Midbrain (tissue), 1 donor: ENCODE measurements around the gene RASD2.

Experiments used
- DNase-seq: peaks from one replicate; lab custom pipeline; 2025; lab: John Stamatoyannopoulos, UW

Gene RASD2

DNA sequence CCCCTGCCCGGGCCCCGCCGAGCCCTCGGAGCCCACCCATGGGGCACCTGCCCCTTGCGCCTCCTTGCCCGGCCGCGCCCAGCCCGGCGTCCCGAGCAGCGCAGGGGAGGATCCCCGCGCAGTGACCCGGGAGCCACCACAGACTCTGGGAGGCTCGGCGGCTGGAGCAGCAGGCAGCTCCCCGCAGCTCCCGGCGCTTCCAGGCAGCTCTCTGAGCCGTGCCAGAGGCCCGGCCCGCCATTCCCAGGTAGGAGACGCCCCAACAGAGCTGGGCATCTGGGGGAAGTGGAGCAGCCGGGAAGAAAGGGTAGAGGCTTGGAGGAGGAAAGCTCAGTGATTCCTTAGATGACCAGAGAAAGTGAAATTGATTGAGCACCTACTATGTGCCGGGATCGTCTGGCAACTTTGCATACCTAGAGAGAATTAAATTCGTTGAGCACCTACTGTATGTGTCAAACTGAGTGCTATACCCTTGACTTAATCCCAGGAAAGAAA, 670 bp downstream of the RASD2 start:
- DNase-seq = no peak

DNA sequence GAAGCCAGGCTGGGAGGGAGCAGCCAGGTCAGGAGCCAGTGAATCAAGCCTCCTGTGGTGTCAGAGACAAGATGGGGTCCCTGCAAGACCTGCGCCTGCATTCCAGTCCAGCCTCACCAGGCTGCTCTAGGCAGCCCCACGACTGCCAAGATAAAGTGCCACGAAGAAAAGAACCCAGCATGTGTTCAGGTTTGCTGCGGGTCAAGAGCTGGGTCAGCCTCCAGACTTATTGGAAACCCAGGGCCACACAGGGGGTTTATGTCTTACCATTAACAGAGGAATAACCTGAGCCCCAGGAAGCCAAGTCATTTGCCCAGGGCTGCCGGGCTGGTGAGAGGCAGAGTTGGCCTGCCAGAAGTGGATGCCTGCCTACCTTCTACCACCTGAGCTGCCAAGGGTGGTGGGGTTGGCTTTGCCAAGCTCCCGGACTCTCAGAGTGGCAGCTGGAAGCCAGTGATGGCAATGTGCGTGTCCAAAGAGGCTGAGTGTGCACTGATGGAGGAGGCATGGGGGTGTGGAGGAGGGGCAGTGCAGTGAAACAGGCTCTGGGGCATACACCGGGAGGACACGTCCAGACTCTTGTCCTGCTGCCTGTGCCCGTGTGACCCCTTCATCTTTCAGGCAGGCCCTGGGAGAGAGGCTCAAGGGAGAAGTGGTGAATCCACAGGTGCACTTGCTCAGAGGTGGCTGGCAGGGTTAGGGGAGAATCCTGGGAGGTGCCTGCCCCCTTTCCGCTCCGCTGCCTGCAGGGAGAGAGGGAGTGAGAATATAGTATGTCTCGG, 1.7 kb downstream of the RASD2 start:
- no peak for DNase-seq

DNA sequence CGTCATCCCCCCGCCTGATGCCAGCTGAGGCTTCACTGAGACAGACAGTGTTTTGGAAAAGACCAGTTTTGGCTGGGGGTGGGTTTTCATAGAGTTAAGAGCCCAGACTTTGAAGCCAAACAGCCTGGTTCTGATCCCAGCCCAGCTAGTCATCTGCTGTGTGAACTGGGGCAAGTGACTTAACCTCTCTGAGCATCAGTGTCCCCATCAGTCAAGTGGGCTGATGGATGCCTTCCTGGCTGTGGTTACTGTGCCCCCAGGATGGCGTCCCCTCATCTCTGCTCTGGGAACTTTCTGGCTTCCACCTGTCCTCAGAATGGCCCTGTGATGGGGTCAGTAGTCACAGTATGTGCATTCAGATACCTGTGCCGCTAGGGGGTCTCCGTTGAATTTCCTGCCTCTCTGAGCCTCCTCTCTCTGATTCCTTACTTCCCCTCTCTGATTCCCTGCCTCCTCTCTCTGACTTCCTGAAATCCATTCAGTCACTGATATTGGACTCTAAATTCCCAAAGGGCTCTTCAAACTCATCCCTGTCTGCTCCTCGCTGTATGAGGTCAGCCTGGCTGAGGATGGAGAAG, 2.4 kb downstream of the RASD2 start:
- DNase-seq = no peak

DNA sequence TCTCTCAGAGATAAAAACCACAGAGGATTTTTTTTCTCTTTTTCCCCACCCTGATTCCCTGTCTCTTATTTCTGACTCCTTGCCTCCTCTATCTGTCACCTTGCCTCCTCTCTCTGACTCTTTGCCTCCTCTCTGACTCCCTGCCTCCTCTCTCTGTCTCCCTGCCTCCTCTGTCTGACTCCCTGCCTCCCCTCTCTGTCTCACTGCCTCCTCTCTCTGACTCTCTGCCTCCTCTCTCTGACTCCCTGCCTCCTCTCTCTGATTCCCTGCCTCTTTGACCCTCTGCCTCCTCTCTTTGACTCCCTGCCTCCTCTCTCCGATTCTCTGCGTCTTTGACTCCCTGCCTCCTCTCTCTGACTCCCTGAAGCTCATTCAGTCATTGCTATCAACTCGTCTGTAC, 3.1 kb downstream of the RASD2 start:
- DNase-seq = no peak

DNA sequence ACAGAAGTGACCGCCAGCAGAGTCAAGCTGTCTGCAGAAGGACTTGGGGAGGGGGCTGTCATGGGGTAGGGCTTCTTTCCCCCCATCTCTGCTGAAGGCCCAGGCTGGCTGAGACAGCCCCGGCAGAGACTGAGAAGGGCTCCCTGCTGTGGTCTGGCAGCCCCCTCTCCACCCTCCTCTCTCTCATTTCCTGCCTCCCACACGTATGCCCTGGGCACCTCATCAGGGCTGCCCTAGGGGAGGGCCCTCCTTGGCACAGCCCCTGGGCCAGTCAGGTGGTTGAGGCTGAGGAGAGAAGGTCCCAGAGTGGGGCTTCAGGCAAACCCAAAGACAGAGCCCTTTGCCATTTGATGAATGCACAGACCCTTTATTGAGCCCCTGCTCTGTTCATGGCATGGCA, 3.6 kb downstream of the RASD2 start:
- DNase-seq = no peak

DNA sequence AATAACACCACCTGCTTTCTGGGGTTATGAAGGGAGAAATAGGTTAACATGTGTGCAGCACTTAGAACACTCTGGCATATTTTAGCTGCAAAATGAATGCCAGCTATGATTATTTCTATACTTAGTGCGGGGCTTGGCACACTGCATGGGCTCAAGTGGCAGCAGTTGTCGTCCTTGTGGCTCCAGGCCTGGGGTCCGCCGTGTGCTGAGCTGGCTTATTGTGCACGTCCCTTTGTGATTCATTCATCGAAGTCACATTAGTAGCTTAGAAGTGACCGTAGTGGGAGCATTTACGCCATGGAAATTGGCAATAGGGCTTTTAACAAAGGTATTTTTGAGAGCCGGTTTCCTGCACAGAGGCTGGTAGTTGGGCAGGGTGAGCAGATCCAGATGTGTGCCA, 4.2 kb downstream of the RASD2 start:
- no peak for DNase-seq

DNA sequence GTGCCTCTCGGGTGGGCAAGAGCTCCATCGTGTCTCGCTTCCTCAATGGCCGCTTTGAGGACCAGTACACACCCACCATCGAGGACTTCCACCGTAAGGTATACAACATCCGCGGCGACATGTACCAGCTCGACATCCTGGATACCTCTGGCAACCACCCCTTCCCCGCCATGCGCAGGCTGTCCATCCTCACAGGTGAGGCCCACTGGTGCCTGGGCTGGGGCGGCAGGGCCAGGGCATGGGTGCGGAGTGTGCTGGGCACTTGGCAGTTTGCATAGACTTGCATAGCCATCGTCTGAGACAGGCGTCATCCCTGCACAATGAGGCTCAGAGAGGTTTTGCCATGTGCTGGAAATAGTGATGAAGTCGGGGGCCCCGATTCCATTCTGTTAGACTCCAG, 6.3 kb downstream of the RASD2 start:
- no peak for DNase-seq

DNA sequence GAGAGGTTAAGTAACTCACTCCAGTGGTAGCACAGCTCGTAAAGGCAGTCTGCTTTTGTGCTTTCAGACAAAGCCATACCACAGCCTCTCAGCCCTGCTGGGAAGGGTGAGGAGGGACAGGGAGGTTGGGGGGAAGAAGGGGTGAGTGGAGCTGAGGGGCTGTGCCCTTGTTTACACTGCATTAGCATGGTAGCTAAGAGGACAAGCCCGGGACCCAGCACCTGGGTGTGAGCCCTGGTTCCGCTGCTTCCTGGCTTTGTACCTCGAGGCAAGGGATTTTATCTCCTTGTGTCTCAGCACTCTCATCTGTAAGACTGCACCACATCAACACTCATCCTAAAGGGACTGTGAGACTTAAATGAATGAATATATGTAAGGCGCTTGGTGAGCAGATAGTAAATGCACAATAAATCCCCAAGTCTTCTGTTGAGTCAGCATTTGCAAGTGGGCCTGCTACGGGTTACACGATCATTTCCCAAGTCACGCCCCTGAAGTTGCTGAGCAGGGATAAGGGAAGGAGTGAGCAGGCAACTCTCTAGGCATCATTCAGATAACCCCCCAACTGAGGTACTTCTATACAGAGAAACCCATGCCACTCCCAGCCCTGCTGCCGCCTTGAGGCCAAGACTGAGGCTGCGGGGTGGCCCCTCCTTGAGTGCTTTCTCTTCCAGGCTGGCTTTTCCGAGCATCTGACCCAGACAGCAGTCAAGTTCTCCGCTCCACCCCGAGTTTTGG, 7.5 kb downstream of the RASD2 start:
- no peak for DNase-seq

DNA sequence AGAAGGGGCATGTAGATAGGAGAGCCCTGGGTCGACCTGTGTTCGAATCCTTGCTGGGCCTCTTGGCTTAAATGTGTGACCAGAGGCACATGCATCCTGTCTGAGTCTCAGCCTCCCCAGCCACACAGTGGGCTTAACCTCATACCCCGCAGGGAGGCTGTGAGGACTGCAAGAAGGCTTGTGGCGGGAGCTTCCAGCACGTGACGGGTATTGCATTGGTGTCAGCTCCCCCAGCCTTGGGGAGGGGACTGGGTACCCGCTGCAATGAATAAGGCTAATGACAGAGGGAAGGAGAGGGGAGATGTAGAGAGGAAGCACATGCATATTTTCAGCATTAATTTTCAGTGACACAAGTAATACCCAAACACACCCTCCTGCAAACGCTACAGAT, 8.1 kb downstream of the RASD2 start:
- DNase-seq = no peak

DNA sequence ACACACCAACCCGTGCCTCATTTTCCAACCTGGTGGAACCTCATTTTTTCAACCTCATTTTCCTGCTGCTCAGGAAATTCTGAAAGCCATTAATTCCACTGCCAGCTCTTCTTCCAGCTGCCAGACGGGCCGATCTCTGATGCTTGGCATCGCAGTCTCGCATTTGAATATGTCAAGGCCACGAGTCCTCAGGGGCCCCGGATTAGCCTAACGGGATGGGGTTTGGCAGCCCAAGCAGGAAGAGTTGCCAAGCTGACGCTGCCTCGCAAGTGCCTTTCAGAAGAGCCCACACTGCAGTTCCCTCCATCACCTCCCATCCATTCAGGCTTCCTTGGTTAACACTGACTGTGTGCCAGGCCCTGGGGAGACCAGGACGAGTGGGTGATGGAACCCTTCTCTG, 8.7 kb downstream of the RASD2 start:
- peak; percentile 26 for DNase-seq

DNA sequence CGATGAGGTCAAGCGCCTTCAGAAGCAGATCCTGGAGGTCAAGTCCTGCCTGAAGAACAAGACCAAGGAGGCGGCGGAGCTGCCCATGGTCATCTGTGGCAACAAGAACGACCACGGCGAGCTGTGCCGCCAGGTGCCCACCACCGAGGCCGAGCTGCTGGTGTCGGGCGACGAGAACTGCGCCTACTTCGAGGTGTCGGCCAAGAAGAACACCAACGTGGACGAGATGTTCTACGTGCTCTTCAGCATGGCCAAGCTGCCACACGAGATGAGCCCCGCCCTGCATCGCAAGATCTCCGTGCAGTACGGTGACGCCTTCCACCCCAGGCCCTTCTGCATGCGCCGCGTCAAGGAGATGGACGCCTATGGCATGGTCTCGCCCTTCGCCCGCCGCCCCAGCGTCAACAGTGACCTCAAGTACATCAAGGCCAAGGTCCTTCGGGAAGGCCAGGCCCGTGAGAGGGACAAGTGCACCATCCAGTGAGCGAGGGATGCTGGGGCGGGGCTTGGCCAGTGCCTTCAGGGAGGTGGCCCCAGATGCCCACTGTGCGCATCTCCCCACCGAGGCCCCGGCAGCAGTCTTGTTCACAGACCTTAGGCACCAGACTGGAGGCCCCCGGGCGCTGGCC, 11.0 kb downstream of the RASD2 start:
- no peak for DNase-seq

DNA sequence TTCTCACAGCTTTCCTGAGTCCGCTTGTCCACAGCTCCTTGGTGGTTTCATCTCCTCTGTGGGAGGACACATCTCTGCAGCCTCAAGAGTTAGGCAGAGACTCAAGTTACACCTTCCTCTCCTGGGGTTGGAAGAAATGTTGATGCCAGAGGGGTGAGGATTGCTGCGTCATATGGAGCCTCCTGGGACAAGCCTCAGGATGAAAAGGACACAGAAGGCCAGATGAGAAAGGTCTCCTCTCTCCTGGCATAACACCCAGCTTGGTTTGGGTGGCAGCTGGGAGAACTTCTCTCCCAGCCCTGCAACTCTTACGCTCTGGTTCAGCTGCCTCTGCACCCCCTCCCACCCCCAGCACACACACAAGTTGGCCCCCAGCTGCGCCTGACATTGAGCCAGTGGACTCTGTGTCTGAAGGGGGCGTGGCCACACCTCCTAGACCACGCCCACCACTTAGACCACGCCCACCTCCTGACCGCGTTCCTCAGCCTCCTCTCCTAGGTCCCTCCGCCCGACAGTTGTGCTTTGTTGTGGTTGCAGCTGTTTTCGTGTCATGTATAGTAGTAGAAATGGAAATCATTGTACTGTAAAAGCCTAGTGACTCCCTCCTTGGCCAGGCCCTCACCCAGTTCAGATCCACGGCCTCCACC, 11.7 kb downstream of the RASD2 start:
- no peak for DNase-seq

DNA sequence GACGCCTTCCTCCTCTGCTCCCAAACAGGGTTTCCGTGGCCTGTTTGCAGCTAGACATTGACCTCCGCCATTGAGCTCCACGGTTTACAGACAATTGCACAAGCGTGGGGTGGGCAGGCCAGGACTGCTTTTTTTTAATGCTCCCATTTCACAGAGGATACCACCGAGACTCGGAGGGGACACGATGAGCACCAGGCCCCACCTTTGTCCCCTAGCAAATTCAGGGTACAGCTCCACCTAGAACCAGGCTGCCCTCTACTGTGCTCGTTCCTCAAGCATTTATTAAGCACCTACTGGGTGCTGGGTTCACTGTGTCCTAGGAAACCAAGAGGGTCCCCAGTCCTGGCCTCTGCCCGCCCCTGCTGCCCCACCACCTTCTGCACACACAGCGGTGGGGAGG, 12.2 kb downstream of the RASD2 start:
- DNase-seq = no peak

DNA sequence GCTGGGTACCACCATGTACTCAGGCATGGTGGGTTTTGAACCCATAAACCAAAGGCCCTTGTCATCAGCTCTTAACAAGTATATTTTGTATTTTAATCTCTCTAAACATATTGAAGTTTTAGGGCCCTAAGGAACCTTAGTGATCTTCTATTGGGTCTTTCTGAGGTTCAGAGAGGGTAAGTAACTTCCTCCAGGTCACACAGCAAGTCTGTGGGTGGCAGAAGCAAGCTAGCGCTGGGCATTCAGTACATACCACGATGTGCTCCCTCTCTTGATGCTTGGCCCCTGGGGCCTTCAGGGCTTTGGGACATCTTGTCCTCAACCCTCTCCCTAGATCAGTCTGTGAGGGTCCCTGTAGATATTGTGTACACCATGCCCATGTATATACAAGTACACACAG, 12.7 kb downstream of the RASD2 start:
- DNase-seq = no peak

DNA sequence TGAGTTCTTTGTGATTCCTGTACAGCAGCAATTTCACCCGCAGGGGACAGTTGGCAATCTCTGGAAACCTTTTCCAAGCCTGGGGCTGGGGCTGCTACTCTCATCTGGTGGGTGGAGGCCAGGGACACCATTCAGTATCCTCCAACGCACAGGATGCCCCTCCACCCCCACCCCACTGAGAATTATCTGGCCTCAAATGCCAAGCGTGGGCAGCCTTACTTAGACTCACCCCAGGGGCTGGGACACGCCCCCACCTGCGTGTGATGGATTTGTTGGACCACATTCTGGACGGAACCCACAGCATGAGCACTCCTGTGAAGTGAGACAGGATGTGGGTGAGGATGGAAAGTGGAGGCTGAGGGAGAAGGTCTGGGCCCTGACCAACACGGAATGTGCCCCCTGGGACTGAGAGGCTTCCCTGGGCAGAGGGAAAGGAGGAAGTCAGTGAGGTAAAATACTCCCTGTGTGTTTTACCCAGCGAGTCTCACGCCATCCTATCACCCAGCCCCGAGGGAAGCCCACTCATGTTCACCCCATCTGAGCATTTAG, 13.7 kb downstream of the RASD2 start:
- no peak for DNase-seq

DNA sequence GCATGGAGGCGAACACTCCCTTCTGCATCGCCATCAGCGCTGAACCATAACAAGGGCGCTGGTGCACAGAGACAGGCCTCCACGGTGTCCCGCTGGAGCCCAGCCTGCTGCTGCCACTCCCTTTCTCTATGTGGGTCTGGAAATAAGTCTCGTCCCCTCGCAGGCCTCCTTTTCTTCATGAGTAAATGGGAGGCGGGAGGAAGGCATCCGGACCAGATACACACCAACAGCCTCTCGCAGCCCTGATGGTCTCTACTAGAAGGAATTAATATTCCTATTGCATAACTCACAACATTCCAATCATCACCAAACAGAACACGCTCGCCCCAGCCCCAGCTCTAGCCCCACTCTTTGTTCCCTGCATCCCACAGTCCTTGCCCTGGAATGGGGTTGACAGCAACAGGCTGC, 14.9 kb downstream of the RASD2 start:
- no peak for DNase-seq

DNA sequence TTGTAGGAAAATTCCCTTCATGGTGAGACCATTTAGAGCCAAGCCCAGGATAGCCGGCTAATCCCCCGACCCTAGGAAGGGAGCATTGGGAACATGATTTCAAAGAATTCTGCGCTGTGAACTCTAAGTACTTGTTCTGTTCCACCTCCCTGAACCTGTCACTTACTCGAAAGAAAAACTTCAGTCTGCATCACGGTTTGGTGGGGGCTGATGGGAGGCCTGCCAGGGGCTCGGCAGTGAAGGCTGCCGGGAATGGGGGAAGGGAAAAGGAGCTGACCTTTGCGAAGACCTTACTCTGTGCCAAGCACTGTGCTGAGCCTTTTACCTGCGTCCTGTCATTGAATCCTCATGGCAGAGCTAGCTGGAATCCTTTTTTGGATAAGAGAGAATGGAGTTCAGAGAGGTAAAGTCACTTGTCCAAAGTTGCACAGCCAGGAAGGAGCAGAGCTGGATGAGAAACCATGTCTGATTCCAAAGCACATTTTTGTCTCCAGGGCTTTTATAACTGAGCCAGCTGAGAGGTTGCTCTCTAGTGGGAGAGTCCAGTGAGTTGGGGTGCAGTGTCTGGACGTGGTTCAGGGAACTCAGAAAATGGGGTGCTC, 15.4 kb downstream of the RASD2 start:
- no peak for DNase-seq

DNA sequence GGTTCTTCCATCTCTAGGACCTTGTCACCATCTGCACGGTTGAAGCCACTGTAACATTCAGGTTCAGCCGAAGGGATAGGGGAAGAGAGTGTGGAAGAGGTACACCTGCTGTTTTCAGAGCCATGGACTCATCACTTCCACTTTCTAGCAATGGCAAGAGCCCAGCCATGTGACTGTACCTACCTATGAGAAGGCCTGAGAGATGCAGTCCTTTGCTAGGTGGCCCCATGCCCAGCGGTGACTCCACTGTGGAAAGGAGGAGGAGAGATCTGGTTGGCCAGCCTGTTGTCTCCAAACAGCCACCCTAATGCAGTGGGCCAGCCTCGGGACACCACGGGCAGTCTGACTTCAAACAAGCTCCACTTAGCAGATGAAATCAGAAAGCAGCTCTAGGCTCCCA, 16.0 kb downstream of the RASD2 start:
- DNase-seq = no peak

DNA sequence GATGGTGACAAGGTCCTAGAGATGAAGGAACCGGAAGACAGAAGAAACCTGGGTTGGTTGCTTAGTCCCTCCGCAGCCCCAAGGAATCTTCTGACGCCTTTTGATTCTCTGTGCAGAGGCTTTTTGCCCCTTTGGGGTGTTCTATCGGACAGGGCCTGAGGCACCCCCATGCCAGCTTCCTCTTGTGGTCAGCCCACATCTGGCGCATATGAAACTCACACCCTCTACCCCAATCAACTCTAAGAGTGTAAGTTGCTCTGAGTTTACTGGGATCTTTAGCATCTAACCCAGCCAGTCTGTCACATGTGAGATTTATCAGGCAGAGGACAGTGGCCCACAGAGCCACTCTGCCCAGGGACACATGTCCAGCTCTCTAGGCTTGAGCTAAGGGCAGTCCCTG, 17.4 kb downstream of the RASD2 start:
- DNase-seq = no peak

DNA sequence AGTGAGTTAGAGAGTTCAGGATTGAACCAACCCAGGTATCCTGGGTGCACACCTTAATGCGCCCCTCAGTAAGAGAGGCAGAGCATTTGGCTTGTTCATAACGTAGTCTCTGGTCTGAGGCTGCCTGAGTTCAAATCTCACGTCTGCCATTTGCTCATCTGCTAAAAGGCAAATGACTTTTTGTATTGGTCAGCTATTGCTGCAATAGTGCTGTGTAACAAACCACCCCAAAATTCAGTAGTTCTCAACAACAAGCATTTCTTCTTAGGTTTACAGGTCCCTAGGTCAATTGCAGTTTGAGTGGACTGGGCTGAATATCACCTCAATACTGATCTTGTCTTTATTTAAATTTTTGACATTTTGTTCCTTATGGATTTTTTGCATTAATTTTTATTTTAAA, 18.1 kb downstream of the RASD2 start:
- no peak for DNase-seq

DNA sequence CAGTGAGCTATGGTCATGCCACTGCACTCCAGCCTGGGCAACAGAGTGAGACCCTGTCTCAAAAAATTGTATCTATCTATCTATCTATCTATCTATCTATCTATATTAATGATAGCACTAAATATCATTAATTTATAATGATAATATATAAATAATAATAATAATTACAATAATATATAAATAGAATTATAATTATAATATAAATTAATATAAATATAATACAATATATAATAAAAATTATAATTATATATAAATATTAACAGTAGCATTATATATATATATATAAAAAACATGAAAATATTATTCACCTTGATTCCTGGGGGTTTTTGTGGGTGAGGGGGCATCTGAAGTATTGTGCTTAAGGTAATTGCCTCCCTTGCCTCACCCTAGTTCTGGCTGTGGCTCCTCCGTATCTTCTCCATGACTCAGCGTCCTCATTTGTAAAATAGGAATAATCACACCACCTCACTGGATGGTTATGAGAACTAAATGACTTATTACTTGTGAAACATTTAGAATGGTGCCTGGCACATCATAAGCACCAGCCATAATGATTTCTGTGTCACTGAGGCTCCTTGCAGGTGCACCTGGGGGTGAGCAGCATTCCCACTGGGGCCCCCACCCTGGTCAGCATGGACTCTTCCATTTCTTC, 18.8 kb downstream of the RASD2 start:
- no peak for DNase-seq
